ENCODE measurements around the gene COLEC11. TPM values are rescaled to one million over a fixed set of nuclear protein-coding genes. Genes with fewer than 3 reads are reported as not detected.

The COLEC11 gene
- total and polyA plus RNA-seq, 2 of the 13 experiments (the other 11 are each of a cell fraction or from before 2014, with no cell fraction given): 1.5 to 3.0 TPM

DNA sequence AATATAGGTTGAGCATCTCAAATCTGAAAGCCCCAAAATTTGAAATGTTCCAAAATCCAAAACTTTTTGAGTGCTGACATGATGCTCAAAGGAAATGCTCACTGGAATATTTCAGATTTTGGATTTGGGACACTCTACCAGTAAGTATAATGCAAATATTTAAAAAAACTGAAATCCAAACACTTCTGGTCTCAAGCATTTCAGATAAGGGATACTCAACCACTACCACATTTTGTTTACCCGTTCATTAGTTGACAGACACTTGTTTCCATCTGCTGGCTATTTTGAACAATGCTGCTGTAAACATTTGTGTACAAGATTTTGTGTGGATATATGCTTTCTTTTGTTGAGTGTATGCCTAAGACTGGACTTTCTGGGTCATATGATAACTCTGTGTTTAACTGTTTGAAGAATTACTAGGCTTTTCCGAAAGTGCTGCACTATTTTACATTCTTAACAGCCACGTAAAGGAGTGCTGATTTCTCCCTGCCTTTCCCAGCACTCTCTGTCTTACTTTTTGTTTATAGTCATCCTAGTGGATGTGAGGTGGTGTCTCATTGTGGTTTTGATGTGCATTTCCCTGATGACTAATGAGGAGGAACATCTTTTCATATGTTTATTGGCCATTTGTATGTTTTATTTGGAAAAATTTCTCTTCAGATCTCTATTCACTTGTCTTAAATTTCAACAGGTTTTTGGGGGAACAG, 89.0 kb downstream of the COLEC11 start:
- ATAC-seq: no peak
- H3K27ac ChIP-seq (ENCODE audit: extremely low read length, insufficient read depth, low read length): no peak overlapping the region
- H3K79me2 ChIP-seq (ENCODE audit: insufficient read depth, low read length): no peaks in the 10 kb centered on the region
- TF ChIP-seq KLF15 (CRISPR knock-in tag; IDR thresholded peaks at IDR 0.05; ENCODE audit: borderline replicate concordance): no peak
- no peak for TF ChIP-seq ZC3H4 (CRISPR knock-in tag; IDR thresholded peaks at IDR 0.05; ENCODE audit: borderline replicate concordance)
- peak; percentile 20 for TF ChIP-seq STAG1 (CRISPR knock-in tag; IDR thresholded peaks at IDR 0.05)
- POLR2A ChIA-PET: no interaction called here
- no TSS peak for BruUV-seq (replicated peaks)
- 18% methylated on average over 3 of the region's 3 CpGs for WGBS (ENCODE audit: low lambda C conversion rate)
- CTCF ChIA-PET (ENCODE audit: low intra/inter-chr PET ratio, low total read pairs): no interaction called here
- in situ Hi-C loops (cut with HindIII; ENCODE audit: extremely low pct_ligation_motif_present, low pct_unique_long_range_greater_than_20kb): no loop called here
- H3K4me1 ChIP-seq (ENCODE audit: insufficient read depth, low read length): peaks cover under 1% of the 10 kb centered on the region; the same call in 1 of the 2 replicates
- H3K4me2 ChIP-seq (ENCODE audit: low read depth, low read length): no peak overlapping the region
- no peaks in the 10 kb centered on the region for H4K20me1 ChIP-seq (ENCODE audit: insufficient read depth, low read length)
- no peaks in the 10 kb centered on the region for H3K36me3 ChIP-seq (replicated peaks in 1 of 2; ENCODE audit: control insufficient read depth in 1 of 2, insufficient read depth in 2 of 2, low read length in 2 of 2)
- H3K27me3 ChIP-seq (ENCODE audit: control insufficient read depth in 1 of 2, insufficient read depth in 2 of 2, low read length in 2 of 2): peaks cover 0 to 3% of the 10 kb centered on the region in 2 experiments; a peak in 2 of 5 replicates
- no peak overlapping the region for H3K4me3 ChIP-seq (replicated peaks in 1 of 3; ENCODE audit: insufficient read depth in 1 of 3, low read depth in 2 of 3, low read length in 3 of 3)
- no peaks in the 10 kb centered on the region for H3K9me3 ChIP-seq (ENCODE audit: low read length)
- intact Hi-C loops (cut with micrococcal nuclease; ENCODE audit: unreplicated experiment): no loop called here
- H2AFZ ChIP-seq (ENCODE audit: low read length): no peak overlapping the region
- DNase-seq (ENCODE audit: low spot score): no peak
- no peak for FAIRE-seq
- H3K9ac ChIP-seq (ENCODE audit: insufficient read depth, low read depth, low read length): no peak overlapping the region

DNA sequence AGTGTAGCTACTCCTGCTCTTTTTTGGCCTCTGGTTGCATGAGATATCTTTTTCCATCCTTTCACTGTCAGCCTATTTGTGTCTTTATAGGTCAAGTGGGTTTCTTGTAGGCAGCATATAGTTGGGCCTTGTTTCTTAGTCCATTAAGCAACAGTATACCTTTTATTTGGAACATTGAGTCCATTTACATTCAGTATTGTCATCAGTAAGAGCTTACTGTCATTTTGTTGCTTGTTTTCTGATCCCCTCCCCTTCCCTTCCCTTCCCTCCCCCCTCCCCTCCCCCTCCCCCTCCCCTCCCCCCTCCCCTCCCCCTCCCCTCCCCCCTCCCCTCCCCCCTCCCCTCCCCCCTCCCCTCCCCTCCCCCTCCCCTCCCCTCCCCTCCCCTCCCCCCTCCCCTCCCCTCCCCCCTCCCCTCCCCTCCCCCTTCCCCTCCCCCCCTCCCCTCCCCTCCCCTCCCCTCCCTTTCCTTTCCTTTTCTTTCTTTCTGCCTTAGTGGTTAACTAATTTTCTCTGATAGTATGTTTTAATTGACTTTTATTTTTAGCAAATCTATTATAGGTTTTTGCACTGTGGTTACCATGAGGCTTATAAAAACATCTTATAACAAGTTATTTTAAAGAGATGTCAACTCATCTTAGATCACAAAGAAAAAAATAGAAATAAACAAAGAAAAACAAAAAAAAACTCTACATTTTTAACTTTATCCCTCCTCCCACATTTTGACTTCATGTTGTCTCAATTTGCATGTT, 95.3 kb downstream of the COLEC11 start:
- BruUV-seq (replicated peaks): no TSS peak
- Histone ChIP-seq H3K4me1 (ENCODE audit: insufficient read depth, low read length) (no peaks in the 10 kb centered on the region), H3K9ac (ENCODE audit: insufficient read depth, low read depth, low read length) (no peak overlapping the region), H3K27me3 (ENCODE audit: control insufficient read depth in 1 of 2, insufficient read depth in 2 of 2, low read length in 2 of 2) (peaks cover 0 to 4% of the 10 kb centered on the region in 2 experiments; a peak in 1 of 5 replicates), H3K36me3 (replicated peaks in 1 of 2; ENCODE audit: control insufficient read depth in 1 of 2, insufficient read depth in 2 of 2, low read length in 2 of 2) (no peaks in the 10 kb centered on the region), H2AFZ (ENCODE audit: low read length) (no peak overlapping the region), H3K79me2 (ENCODE audit: insufficient read depth, low read length) (no peaks in the 10 kb centered on the region), H3K9me3 (ENCODE audit: low read length) (no peaks in the 10 kb centered on the region), H3K27ac (ENCODE audit: extremely low read length, insufficient read depth, low read length) (no peak overlapping the region), H3K4me2 (ENCODE audit: low read depth, low read length) (no peak overlapping the region), H3K4me3 (replicated peaks in 1 of 3; ENCODE audit: insufficient read depth in 1 of 3, low read depth in 2 of 3, low read length in 3 of 3) (no peak overlapping the region), H4K20me1 (ENCODE audit: insufficient read depth, low read length) (no peaks in the 10 kb centered on the region)
- in situ Hi-C loops (cut with HindIII; ENCODE audit: extremely low pct_ligation_motif_present, low pct_unique_long_range_greater_than_20kb): no loop called here
- POLR2A ChIA-PET: no interaction called here
- CTCF ChIA-PET (ENCODE audit: low intra/inter-chr PET ratio, low total read pairs): no interaction called here
- intact Hi-C loops (cut with micrococcal nuclease; ENCODE audit: unreplicated experiment): no loop called here
- no peak for ATAC-seq
- FAIRE-seq: no peak
- DNase-seq (ENCODE audit: low spot score): no peak
- TF ChIP-seq HNRNPK (IDR thresholded peaks at IDR 0.05; ENCODE audit: low read depth, low read length, poor library complexity, severe bottlenecking) (peak; percentile 99), PPARG (CRISPR knock-in tag; conservative IDR thresholded peaks at IDR 0.05) (no peak), ZNF674 (CRISPR knock-in tag; IDR thresholded peaks at IDR 0.05; ENCODE audit: low read depth) (no peak), CENPT (CRISPR knock-in tag; IDR thresholded peaks at IDR 0.05; ENCODE audit: low read depth) (no peak), ZNF556 (CRISPR knock-in tag; IDR thresholded peaks at IDR 0.05; ENCODE audit: borderline replicate concordance) (no peak), PCBP2 (optimal IDR thresholded peaks at IDR 0.05; ENCODE audit: low read depth, low read length, poor library complexity, severe bottlenecking) (peak; percentile 91), JDP2 (CRISPR knock-in tag; IDR thresholded peaks at IDR 0.05; ENCODE audit: borderline replicate concordance) (no peak), ZNF792 (CRISPR knock-in tag; IDR thresholded peaks at IDR 0.05) (no peak), PCBP1 (IDR thresholded peaks at IDR 0.05; ENCODE audit: borderline replicate concordance, low read depth, low read length) (peak; percentile 97)
- TF ChIP-seq, protein P1, sequence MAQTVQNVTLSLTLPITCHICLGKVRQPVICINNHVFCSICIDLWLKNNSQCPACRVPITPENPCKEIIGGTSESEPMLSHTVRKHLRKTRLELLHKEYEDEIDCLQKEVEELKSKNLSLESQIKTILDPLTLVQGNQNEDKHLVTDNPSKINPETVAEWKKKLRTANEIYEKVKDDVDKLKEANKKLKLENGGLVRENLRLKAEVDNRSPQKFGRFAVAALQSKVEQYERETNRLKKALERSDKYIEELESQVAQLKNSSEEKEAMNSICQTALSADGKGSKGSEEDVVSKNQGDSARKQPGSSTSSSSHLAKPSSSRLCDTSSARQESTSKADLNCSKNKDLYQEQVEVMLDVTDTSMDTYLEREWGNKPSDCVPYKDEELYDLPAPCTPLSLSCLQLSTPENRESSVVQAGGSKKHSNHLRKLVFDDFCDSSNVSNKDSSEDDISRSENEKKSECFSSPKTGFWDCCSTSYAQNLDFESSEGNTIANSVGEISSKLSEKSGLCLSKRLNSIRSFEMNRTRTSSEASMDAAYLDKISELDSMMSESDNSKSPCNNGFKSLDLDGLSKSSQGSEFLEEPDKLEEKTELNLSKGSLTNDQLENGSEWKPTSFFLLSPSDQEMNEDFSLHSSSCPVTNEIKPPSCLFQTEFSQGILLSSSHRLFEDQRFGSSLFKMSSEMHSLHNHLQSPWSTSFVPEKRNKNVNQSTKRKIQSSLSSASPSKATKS (CRISPR knock-in tag; IDR thresholded peaks at IDR 0.05): no peak
